ENCODE data around the gene MEIOSIN.

GRCh38 chr19:45768984-45769782 lies 35.9 kb downstream of the MEIOSIN start, which contains the start of gene SIX5:
- TF ChIP-seq CTCF (conservative IDR thresholded peaks at IDR 0.05) (no peak), ZFX (IDR thresholded peaks at IDR 0.05) (no peak)

Data from C4-2B (cell line).